GM12874 (cell line): Measurements from ENCODE around the gene WSCD1.

Experiments
- CTCF ChIP-seq: IDR thresholded peaks from 2 replicates; pipeline ENCODE4 v1.5.1; 2011; ENCODE audit warnings: low read depth, mild to moderate bottlenecking, control low read depth, low read length, moderate library complexity; ENCODE audit not compliant: insufficient read depth

WSCD1 gene

GRCh38 chr17:6035801-6036394, 34.3 kb upstream of the WSCD1 start:
- TF ChIP-seq CTCF = no peak

GRCh38 chr17:6040504-6040903, 29.7 kb upstream of the WSCD1 start:
- no peak for TF ChIP-seq CTCF

- no peak for TF ChIP-seq CTCF
Observed at GRCh38 chr17:6041246-6041645, 28.9 kb upstream of the WSCD1 start.

DNA sequence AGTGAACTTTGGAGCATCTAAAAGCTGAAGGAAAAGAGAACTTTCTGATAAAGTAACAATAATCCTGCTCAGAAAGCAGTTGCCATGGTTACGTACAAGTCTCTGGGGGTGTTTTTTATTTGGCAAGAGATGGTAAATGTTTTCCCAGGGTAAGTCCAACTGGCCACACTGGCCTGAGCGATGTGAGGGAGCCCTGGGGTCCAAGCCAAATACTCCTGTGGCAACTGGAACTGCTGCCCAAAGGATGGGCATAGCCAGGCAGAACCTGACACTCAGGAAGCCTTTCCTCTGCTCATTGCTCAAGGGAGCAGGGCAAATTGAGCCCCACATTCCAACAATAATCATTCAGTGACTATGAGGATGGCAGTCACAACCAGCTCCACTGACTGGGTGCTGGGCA, 26.8 kb upstream of the WSCD1 start:
- no peak for TF ChIP-seq CTCF

- TF ChIP-seq CTCF = no peak
Observed at GRCh38 chr17:6044261-6044660, 25.9 kb upstream of the WSCD1 start.

GRCh38 chr17:6045621-6046357, 24.4 kb upstream of the WSCD1 start:
- TF ChIP-seq CTCF = no peak

DNA sequence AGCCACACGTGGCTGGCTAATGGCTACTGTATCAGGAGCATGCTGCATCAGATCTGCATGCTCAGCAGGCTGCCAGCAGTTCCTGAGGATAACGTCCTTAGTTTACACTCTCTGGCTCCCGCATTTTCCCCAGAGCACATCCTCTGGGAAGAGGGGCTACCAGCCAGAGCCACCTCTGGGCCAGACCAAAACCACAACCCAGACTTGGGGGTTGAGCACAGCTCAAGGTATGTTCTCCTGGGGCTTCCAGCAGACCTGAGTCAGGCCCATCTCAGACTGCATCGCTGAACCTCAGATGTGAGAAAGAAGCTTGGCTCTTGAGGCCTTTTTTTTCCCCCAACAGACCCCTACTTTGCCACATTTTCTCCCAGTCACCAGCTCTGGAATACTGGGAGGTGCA, 23.7 kb upstream of the WSCD1 start:
- no peak for TF ChIP-seq CTCF
